K562 (cell line): ENCODE results near the gene ADCY5. TPM values are rescaled to one million over a fixed set of nuclear protein-coding genes. Genes with fewer than 3 reads are reported as not detected.

ENCODE experiments used
- ATAC-seq: fragments of 200-7000 bp; cut with Tn5 transposase; 3 replicates; pipeline ENCODE4 v1.9.1; 2020; ENCODE audit warnings: moderate library complexity
- BruUV-seq: library from RNA; stranded (reverse); fragments of 400-500 nt; replicated peaks from 2 replicates; lab custom pipeline; 2021; lab: Mats Ljungman, UMichigan
- CTCF ChIA-PET: fragments of 300-600 bp; formaldehyde crosslinking; extraction: SDS; loops from one replicate; lab custom pipeline; 2021; ENCODE audit warnings: low intra/inter-chr PET ratio; lab: Yijun Ruan, JAX
- POLR2A ChIA-PET: fragments of 300-600, 350-650 bp; sonication (Branson Sonifier 250); formaldehyde crosslinking; extraction: SDS; loops from one replicate; lab custom pipeline; 2021; ENCODE audit warnings: antibody characterized with exemption, inconsistent platforms; lab: Yijun Ruan, JAX
- DNase-seq, 4 experiments: peaks; one replicate each; pipeline versions ENCODE4 v3.0.0 to v3.0.0-alpha.2; 2011 to 2018; ENCODE audit warnings: low spot score in 3 of 4, mixed read lengths in 3 of 4; ENCODE audit errors: extremely low read depth in 1 of 4
- FAIRE-seq: peaks from 2 replicates; lab custom pipeline; 2011; peaks lifted over from hg19 to GRCh38; lab: Jason Lieb, UNC
- H2AFZ ChIP-seq: 2 replicates; pipeline ENCODE4 v1.6.0; 2011; ENCODE audit warnings: low read depth, low read length, control low read depth, inconsistent platforms
- H3K27ac ChIP-seq: fragments of 200-600 bp; 3 replicates; pipeline ENCODE4 v1.8.0; 2011; ENCODE audit warnings: low read depth, mild to moderate bottlenecking, control low read depth, inconsistent platforms, low read length, moderate library complexity, mixed read lengths; ENCODE audit errors: extremely low read depth
- H3K27me3 ChIP-seq, 2 experiments: fragments of 300-600 bp in 1 of 2; 2 replicates in 1 of 2; 3 replicates in 1 of 2; pipeline versions ENCODE4 v1.6.0 to v1.8.0; 2011; ENCODE audit warnings: inconsistent platforms in 2 of 2, low read length in 2 of 2, mild to moderate bottlenecking in 1 of 2, mixed read lengths in 1 of 2, moderate library complexity in 1 of 2; ENCODE audit not compliant: control insufficient read depth in 2 of 2, insufficient read depth in 2 of 2
- H3K36me3 ChIP-seq: fragments of 300-600 bp; 3 replicates; pipeline ENCODE4 v1.8.0; 2011; ENCODE audit warnings: mild to moderate bottlenecking, low read length, inconsistent platforms; ENCODE audit not compliant: control insufficient read depth, insufficient read depth
- H3K4me1 ChIP-seq, 2 experiments: fragments of 200-600 bp in 1 of 2; replicated peaks in 1 of 2; 2 replicates in 1 of 2; 3 replicates in 1 of 2; pipeline versions ENCODE4 v1.5.1 to v1.8.0; 2011; ENCODE audit warnings: inconsistent platforms in 2 of 2, low read length in 2 of 2, mild to moderate bottlenecking in 1 of 2, mixed read lengths in 1 of 2, moderate library complexity in 1 of 2; ENCODE audit not compliant: control insufficient read depth in 2 of 2, insufficient read depth in 2 of 2
- H3K4me2 ChIP-seq: 2 replicates; pipeline ENCODE4 v1.6.1; 2011; ENCODE audit warnings: low read length, control low read depth, inconsistent platforms, mixed read lengths; ENCODE audit not compliant: insufficient read depth
- H3K4me3 ChIP-seq: fragments of 200-600 bp; sonication (generic), shearing (Covaris generic); 2 replicates; pipeline ENCODE4 v1.5.1; 2016; ENCODE audit warnings: control low read depth, inconsistent platforms
- H3K79me2 ChIP-seq: fragments of 200-600 bp; 3 replicates; pipeline ENCODE4 v1.8.0; 2011; ENCODE audit warnings: low read length, inconsistent platforms; ENCODE audit not compliant: control insufficient read depth, insufficient read depth
- H3K9ac ChIP-seq, 2 experiments: 2 replicates each; pipeline versions ENCODE4 v1.6.0 to v1.6.1; 2011; ENCODE audit warnings: low read depth in 2 of 2, low read length in 2 of 2, control low read depth in 1 of 2, inconsistent platforms in 1 of 2, mild to moderate bottlenecking in 1 of 2, mixed read lengths in 1 of 2; ENCODE audit not compliant: insufficient read depth in 1 of 2
- H3K9me1 ChIP-seq: one replicate; pipeline ENCODE4 v1.6.0; 2011; ENCODE audit warnings: inconsistent platforms, mild to moderate bottlenecking, low read length, moderate library complexity; ENCODE audit not compliant: control insufficient read depth, insufficient read depth
- H3K9me3 ChIP-seq: replicated peaks from 2 replicates; pipeline ENCODE4 v1.5.1; 2011; ENCODE audit warnings: low read depth, low read length, inconsistent platforms; ENCODE audit not compliant: control insufficient read depth, insufficient read depth
- H4K20me1 ChIP-seq: replicated peaks from 2 replicates; pipeline ENCODE4 v1.6.1; 2011; ENCODE audit warnings: low read length, inconsistent platforms, mixed read lengths; ENCODE audit not compliant: control insufficient read depth, insufficient read depth
- DPF2 ChIP-seq: fragments of 450-650 bp; IDR thresholded peaks from 2 replicates; pipeline ENCODE4 v1.6.1; 2016
- HMG20A ChIP-seq: fragments of 450-650 bp; formaldehyde crosslinking; conservative IDR thresholded peaks from 2 replicates; pipeline ENCODE4 v1.4.0; 2020; ENCODE audit warnings: mild to moderate bottlenecking, mixed read lengths
- PRPF4 ChIP-seq: fragments of 200-400 bp; formaldehyde crosslinking; IDR thresholded peaks from one replicate; pipeline ENCODE4 v1.6.1; 2017; ENCODE audit warnings: low read length, low read depth, mild to moderate bottlenecking; ENCODE audit not compliant: insufficient read depth, poor library complexity, severe bottlenecking
- TCF7L2 ChIP-seq: fragments of 150-350 bp; IDR thresholded peaks from 2 replicates; pipeline ENCODE4 v1.6.1; 2016; ENCODE audit warnings: low read depth, mild to moderate bottlenecking, low read length, moderate library complexity
- ZC3H11A ChIP-seq: IDR thresholded peaks from 2 replicates; pipeline ENCODE4 v1.6.1; 2012; ENCODE audit warnings: low read depth, low read length, improper control_type of control experiment
- WGBS: fragments of 100-300 bp; shearing (Covaris generic); methylation state at CpG from one replicate; pipeline ENCODE4 v1.1.6; 2016; ENCODE audit warnings: low coverage, mixed read lengths; ENCODE audit not compliant: insufficient coverage; ENCODE audit errors: missing lambda C conversion rate; 5-methylcytosine and 5-hydroxymethylcytosine counted together
- in situ Hi-C: fragments of 300-500 bp; cut with MboI; formaldehyde crosslinking; loops from 4 replicates; pipeline ENCODE4 v1.15.0; 2018; ENCODE audit warnings: inconsistent platforms, mixed read lengths
- intact Hi-C: fragments of 100-400 bp; cut with micrococcal nuclease; formaldehyde crosslinking; loops from 2 replicates; pipeline ENCODE4 v1.14.2; 2022
- polyA plus RNA-seq, 8 experiments: library from polyadenylated mRNA; depleted of rRNA in 4 of 8; stranded (reverse) in 5 of 8; unstranded in 3 of 8; fragments of >200 nt; fragmentation: Nextera tagmentation in 2 of 8; fragmentation: Illumina TruSeq in 1 of 8; extraction: Ambion mirVana in 2 of 8; extraction: Trizol in 1 of 8; gene quantifications; 2 replicates each; pipeline versions ENCODE4 v1.2.1 to v1.2.3, GENCODE V29; 2011 to 2014; ENCODE audit warnings: inconsistent platforms in 1 of 8, missing spikeins in 1 of 8
- total RNA-seq, 7 experiments: library from RNA; depleted of rRNA in 6 of 7; stranded (reverse); fragments of >200 nt in 6 of 7; fragmentation: Illumina TruSeq in 2 of 7; extraction: Trizol in 2 of 7; gene quantifications; 2 replicates each; pipeline versions ENCODE4 v1.2.1 to v1.2.3, GENCODE V29; 2011 to 2021; ENCODE audit warnings: low replicate concordance in 1 of 7

Gene ADCY5
- total and polyA plus RNA-seq, 9 of the 15 experiments (the other 6 are each of a cell fraction or from before 2014, with no cell fraction given), result under 0.01 TPM; not detected in 8

- Histone ChIP-seq H3K4me1 (no peaks in the 10 kb centered on the region; a peak in 1 of 5 replicates), H3K9me3 (no peaks in the 10 kb centered on the region), H3K27me3 (peaks cover 2 to 70% of the 10 kb centered on the region in 2 experiments; a peak in 2 of 5 replicates), H3K9me1 (no peaks in the 10 kb centered on the region), H3K79me2 (no peaks in the 10 kb centered on the region), H2AFZ (no peak overlapping the region), H3K27ac (no peak overlapping the region), H3K36me3 (no peaks in the 10 kb centered on the region), H3K4me3 (no peak overlapping the region), H3K4me2 (no peak overlapping the region), H3K9ac (no peak overlapping the region), H4K20me1 (no peaks in the 10 kb centered on the region)
- no TSS peak for BruUV-seq
- 2% methylated on average over 7 of the region's 7 CpGs for WGBS
- FAIRE-seq (no peak), ATAC-seq (no peak; the same call in 2 of the 3 replicates), DNase-seq (no peak)
- in situ Hi-C loops, result no loop called here
- POLR2A ChIA-PET, result no interaction called here
- TF ChIP-seq HMG20A (no peak), DPF2 (no peak), TCF7L2 (no peak), PRPF4 (no peak), ZC3H11A (no peak)
- intact Hi-C loops, result no loop called here
- CTCF ChIA-PET, result no interaction called here
These were observed 153.6 kb downstream of the ADCY5 start for GRCh38 chr3:123295171-123295900.
